Stimulated activated CD4-positive, alpha-beta T cell treated with anti-CD3 and anti-CD28 coated beads, Interleukin-2, amount 100 ng/mL, for 48 hours (primary cell): ENCODE measurements around the gene PRR23E.

Source experiments
- DNase-seq, 2 donors: peaks; one replicate each; pipeline ENCODE4 v3.0.0-alpha.2; 2020

Gene PRR23E

DNA sequence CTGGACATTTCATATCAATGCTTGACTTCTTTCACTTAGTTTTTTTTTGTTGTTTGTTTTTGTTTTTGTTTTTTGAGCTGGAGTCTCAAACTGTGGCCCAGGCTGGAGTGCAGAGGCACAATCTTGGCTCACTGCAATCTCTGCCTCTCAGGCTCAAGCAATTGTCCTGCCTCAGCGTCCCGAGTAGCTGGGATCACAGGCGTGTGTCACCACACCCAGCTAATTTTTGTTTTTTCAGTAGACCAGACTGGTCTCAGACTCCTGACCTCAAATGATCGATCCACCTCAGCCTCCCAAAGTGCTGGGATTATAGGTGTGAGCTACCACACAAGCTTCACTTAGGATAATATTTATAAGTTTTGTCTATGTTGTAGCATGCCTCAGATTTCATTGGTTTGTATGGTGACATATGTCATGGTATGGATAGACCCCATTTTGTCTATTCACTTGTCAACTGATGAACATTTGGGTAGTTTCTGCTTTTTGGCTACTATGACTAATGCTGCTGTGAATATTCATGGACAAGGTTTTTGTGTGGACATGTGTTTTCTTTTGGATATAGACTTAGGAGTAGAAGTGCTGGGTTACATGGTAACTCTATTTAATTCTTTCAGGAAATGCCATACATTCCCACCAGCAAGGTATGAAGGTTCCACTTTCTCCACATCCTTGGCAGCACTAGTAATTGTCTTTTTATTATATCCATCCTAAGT lies 6.8 kb upstream of the PRR23E start:
- DNase-seq, result no peak

DNA sequence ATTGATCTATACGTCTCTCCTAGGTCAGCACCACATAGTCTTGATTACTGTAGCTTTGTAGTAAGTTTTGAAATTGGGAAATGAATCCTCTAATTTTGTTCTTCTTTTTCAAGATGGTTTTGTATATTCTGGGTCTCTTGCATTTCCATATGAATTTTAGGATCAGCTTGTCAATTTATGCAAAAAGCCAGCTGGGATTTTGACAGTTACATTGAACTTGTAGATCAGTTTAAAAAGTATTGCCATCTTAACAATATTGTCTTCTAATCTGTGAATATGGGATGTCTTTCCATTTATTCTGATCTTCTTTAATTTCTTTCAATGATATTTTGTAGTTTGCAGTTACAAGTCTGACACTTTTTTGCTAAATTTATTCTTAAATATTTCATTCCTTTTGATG lies 5.6 kb upstream of the PRR23E start:
- no peak for DNase-seq

DNA sequence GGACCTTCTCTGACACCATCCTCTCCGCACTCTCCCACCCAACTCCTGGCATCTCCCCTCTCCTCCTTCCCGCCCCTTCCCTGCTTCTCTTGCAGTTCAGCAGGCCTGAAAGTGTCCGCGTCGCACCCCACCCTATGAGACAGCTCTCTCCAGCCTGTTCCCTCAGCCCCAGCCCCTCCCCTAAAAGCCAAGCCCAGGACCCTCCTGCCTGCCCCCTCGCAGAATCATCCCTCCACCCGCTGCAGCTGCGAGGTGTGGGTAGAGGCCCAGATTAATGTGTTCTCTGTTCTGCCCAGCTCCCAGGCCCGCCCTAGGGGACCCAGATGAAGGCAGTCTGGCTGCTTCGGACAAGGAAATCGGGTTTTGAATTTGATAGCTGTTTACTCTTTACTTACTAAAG lies 410 bp downstream of the PRR23E start:
- DNase-seq, result no peak

DNA sequence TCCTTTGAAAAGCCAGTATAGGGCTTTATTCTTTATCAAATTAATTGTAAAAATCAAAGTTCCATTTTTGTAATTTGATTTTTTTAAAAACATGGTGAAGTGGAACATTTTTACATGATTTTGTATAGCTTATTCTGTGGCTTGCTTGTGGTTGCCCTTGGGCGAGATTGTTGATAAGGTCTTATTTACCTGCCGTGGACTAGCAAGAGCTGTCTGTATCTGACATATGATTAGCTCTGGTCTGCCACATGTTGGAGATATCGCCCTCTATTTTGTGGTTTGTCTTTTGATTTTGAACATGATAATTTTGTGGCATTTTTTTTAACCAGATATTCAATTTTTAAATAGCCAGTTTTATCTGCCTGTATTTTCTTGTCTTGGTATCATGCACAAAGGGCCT lies 844 bp downstream of the PRR23E start:
- DNase-seq, result no peak

DNA sequence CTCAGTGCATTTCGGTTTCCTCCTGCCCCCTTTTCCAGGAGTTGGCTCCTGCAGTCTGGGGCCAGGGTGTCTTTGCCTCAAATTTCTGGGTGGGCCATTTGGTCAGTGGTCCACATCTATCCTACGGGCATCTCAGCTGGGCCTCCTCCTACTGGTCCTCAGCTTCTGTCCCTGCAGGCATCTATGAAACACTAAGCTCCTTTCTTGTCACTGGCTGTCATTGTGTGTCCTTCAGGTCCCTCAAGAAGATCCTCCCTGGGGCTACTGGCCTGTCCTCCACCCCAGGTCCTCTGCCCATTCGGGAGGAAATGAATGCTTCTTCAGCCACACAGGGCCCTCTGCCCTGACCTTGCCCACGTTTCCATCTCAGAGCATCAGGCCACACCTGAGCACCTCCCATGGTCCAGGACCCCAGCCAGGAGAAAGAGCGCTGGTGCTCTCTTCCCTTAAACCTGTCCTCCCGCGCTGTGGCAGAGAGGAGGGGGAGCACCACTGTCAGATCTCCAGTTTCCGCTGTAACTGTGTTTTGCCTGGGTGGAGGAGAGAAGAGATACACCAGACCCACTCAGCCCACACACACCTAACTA lies 1.8 kb downstream of the PRR23E start:
- DNase-seq, result no peak

DNA sequence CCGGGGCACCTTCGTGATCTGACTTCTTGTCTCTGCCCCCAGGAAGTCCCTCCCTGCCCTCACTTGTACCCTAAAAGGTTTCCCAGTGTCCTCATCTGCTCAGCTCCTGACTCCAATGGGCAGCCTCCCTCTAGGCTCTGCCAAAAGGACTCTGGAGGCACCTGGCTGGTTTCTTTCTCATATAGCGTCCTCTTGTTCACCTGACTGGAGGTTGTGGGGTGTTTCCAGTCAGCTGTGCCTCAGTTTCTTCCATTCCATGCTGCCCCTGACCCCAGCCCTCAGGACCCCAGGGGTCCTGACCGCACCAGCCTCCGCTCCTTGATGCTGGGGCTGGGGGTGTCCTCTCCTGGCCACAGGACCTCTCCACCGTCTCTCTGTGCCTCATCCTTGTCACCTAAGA lies 2.5 kb downstream of the PRR23E start:
- no peak for DNase-seq

DNA sequence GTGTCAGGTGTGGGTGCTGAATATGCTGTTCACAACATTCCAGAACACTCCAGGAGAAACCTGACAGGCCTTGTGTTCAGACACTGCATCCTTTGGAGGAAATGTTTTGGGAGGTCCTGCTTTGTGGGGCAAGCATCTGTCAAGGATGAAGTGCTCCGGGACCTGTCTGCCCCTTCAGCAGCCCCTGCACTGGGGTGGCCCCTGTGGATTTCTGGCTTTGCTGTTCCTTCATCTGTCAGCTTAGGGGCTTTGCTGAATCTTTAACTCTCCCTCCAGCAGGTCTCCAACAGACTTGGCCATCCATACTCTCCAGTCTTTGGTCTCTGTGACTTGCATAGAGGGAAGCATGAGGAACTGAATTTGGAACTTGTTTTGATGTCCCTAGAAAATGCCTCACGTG lies 3.1 kb downstream of the PRR23E start:
- DNase-seq, result no peak

DNA sequence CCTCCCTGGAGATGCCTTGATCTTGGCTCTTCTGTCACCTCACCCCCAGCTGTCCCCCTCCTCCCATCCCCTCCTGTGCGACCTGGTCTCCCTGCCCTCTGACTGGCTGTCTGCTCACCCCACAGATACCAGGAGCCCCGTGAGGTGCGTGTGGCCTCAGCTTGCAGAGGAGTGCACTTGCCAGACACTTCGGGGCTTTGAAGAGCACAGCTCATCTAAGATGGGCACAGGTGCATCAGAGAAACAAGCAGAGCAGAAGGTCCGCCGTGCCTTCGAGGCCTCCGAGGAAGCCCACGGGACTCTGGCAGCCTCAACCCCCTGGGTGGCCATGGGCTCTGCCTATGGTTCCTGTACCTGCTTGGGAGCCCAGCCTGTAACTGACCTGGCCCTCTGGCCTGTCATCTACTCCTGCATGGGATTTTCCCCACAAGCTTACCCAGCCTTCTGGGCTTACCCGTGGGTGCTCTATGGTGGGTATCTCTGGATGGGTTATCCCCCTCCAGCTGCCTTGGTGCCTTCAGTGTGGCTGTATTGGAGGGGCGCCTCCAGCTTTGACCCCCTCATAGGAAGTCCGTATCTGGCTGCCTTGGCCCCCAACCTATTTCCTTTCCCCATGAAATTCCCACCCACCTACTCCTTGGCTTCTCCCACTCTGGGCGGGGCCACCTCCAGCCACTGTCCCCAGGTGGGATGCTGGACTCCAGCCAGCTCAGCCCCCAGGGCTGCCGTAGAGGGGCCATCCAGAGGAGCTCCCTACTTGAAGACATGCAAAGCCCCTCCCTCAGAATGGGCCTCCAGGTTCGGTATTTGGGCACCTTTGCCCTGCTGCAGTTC lies 3.8 kb downstream of the PRR23E start:
- no peak for DNase-seq

DNA sequence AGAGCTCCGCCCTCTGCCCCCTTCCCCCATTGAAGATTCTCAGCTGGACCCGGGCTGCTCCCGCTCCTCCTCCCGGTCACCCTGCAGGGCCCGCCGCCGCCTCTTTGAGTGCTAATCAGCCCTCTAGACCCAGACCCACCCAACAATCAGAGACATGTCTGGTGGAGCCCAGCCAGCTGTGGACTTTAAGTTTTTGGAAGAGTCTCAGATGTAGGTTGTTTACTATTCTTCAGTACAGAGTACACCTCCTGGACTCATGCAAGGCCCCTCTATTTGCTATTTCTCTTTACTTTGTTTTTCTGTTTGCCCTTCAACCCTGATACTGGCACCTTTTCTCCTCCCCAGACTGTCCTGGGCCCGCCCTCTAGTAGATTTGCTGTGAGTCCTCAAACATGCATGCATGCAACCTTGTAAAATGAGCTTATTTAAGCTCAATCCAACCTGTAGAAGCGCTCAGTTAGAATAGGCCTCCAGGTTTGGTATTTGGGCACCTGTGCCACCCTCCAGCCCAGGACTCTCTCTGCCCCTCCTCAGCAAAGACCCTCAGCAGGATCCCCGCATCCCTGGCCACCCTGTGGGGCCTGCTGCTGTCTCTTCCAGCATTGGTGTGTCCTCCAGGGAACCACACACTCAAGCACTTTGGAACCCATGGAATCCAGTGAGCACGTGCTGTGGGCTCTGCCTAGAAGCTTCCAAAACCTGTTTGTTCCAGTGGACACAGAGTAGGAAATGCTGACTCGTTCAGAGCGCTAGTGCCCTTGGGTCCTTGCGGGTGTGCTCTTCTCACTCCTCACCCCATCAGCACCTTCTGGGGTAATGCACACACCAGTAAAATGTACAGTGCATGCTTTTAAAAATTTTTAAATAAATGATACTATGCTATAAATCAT lies 4.6 kb downstream of the PRR23E start:
- no peak for DNase-seq

DNA sequence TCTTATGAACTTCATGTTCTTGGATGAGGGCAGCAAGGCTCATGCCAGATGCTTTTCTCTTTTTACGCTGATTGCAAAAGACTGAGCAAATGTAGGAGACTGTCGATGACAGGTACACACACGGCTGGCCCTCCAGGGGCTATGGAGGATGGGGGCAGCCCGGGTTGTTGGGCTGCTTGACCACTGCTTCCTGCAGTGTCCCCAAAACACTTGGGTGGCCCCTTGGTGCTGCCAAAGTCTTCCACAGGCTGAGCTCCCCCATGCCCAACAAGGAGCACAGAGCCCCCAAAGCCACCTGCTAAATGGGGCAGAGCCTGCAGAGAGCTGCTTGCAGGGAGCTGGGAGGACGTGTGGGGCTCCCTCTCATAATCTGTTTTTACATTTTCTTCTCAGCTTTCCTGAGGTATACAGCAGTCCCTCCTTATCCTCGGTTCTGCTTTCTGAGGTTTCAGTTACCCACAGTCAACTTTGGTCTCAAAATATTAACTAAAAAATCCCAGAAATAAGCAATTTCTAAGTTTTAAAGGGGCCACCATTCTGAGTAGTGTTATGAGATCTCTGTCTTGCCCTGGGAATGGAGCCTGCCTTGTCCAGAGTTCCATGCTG lies 7.3 kb downstream of the PRR23E start:
- no peak for DNase-seq

DNA sequence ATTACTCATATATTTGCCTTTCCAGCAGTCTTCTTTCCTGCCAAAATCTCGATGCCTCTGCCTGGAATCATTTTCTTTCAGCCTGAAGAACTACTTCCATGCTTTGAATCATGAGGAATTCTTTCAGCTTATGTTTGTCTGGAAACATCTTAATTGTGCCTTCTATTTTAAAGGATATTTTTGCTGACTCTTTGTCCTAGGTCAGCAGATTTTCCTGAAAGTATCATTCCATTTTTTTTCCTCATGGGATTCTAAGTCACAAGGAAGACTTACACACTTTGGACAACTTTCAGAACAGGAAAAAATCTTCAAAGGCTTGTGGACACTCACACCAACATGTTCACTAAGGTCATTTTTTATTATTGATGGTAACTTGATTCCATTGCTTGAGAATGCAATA lies 10.1 kb downstream of the PRR23E start:
- no peak for DNase-seq

DNA sequence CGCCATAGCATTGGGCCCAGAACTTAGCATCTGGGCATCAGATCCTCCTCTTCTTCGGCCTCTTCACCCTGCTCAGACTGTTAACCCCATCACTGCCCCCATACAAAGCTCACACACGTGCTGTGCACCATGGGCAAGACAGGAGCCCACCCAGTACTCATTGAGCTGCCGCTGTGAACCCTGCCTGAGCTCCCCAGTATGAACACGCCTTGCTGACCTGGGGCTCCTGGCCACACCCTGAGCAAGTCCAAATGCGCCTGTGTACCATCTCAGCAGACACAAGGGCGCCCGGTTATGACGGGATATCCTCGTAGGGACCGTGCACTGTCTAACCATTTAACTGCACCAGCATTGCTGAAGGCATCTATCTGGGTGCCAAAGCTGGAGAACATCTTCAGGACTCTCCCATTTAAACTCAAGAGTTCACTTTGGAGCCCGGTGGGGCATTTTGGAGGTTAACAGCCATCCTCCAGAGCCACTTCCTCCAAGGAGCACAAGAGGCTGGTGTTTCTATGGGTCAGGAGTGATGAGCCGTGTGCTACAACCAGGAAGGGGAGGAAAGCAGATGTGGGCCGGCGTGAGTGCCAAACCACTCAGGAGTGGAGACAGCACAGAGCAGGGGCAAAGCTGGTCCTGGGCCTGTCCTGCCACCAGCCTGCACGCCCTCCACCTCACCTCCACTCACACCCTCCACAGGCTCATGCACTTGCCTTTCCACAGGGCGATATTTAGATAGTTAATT lies 12.1 kb downstream of the PRR23E start:
- DNase-seq, result no peak

DNA sequence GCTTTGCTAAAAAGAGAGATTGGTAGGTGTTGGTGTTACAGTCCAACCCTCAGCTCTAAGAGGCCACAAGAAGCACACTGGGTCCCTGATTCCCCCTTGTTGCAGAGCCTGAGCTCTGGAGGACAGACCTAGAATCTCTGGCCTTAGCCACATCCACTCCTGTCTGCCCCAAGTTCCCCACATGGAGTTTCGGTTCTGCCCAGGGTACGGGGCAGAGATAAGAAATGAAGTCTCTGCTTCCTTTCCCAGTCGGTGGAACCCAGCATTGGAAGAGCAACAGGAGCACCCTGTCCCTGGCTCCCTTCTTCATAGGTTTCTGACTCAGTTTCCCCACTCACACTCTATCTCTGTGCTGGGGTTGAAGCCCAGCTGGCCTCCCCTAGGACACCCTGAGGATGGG lies 13.2 kb downstream of the PRR23E start:
- no peak for DNase-seq

DNA sequence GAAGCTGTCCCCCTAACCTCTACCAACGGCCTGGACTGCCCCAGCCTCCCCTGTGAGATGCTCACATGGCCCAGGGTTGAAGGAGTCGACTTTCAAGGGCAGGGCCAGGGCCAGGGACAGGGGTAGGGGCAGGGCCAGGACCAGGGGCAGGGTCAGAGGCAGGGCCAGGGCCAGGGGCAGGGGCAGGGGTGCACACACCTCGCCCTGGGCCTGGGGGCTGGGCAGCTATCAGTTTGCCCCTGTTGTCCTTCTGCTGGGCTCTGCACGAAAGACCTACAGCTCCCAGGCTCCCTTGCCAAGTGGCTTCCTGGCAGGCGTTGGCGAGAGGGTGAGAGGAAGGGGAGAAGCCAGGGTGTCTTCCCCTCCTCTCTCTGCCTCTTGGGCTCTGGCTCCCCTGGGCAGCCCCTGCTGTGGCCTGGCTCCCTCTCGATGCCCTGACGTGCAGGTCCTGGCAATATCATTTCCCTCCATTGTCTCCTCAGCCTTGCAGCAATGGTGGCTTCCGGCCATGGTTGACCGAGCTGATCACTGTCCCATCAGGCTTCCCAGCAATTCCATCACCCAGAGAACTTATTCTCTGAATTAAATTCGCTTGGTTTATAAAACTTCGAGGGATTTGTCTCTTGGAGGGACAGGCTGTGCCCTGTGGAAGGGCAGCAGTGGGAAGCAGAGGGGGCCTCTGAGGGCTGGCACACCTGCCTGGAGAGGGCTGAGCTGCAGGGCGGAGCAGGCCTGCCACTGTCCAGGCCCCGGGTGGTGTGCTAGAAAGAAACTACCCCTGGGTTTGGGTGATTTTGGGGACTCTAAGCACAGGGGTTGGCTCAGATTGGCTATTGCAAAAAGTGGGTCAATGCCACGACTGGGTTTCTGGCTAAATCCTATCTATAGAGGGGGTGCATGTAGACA lies 13.9 kb downstream of the PRR23E start:
- DNase-seq, result no peak

DNA sequence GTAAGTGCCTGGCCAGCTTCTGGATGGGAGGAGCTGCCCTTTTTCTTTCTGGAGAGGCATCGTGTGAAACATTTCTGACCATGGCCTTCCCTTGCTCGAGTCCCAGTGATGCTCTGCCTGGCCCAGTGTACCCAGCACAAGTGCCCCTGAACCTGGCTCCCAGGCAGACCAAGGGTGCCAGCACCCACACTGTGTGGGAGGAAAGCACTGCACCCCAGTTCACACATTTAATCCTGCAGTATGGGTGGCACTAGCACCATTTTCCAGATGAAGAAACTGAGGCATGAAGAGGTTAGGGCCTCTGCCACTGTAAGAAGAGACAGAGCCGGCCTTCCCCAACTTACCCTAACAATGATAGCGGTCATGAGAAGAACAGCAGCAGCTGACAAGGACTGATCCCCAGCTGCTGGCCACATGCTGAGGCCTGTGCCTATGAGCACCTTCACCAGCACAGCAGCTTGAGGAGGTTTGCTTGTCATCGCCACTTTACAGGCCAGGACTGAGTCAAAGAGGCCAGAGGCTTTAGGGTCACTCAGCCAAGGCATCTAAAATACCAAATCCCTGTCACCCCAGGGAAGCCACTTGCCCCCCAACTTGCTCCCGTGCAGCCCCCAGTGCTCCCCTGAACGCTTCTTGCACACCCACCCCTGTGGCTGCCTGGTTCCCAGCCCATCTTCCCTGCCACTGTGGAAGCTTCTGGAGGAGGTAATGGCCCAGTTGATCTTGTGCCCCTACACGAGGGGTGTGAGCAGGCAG lies 15.0 kb downstream of the PRR23E start:
- DNase-seq, result no peak

DNA sequence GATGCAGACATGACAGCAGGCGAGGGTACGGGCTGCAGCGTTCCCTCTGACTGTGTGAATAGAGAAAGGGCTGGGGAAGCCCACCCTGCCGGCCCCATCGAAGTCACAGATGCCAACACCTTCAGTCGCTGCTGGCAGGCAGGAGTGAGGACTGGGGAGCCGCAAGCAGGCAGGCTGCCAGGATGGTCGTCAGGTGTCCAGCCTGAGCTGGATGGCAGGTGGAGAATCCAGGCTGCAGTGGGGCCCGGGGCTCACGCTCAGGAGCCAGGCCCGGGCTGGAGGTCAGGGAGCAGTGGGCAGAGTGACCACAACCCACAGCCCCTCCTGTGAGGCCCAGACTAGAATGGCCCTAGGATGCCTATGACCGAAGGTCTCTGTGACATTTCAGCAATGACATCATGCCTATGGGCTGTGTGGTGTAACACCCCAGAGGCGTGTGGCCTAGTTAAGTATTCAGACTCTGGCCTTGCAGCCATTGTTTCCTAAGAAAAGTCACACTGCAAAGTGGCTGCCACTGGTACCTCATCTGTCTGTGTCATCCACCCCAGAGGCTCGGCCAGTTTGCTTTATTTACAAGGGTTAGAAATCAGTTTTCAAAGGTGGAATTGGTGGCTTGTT lies 15.7 kb downstream of the PRR23E start:
- DNase-seq, result no peak

DNA sequence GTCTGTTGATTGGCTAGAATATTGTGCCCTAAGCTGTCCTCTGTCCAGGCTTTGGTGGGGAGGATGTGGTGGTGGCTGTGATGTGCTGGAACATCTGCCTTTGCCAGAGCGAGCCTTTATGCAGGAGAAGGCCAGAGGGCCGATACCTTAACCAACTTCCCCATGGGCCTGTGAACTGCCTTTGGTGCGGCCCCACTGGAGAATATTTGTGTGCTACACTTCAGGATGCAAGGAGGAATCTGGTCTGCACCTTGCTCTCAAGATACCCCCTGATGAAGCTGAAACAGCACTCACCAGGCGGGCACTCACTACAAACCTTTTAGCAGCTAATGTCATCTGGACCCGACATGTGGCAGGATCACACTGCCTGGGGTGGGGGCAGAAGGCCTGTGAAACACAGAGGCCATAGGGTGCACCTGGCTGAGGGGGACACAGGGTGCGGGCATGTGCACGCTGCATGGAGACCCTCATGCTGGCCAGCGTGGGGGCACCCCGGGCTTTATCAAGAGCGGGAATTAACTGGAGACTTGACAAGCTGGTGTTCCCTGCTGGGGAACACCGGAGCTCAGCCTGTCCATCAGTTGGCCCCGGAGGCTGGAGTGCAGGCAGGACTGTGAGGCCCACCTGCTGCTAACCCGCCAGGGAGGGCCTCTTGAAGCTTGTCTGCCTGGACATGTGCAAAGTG lies 16.4 kb downstream of the PRR23E start:
- DNase-seq, result no peak

DNA sequence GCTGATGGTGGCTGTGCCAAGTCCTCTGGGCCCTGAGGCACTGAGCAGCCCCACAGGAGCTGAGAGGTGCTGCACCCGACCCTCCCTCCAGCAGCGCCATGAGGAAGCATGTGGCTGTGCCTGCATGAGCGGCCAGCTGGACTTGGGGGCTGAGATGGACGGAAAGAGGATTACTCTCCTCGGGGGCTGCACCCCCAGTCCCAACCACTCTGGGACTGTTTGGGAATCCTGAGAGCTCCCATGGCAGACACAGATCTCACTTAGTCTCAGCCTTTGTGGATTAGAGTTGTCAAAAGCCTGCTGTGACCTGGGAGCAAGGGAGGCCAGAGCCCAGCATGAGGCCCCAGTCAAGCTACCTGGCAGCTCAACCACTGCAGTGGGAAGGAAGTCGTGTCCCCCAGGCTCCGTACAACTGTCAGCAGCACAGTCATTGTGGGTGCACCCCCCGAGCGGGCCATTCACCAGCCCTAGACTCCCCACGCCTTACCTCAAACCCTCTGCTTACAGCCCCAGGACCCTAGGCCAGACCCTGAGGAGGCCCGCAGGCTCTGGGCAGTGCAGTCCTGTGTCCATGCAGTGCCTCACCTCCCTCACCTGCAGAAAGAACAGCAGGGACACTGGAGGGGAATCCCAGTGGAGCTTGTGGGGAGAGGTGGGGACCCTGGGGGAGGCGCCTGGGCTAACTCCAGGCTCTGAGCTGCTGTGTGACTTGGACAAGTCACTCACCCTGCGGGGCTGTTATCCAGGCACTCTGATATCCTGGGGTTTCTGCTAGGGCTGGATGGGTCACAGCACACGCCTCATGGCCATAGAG lies 17.1 kb downstream of the PRR23E start:
- DNase-seq, result no peak
